HG02798 (cell line): ENCODE data around the gene MORC1.
A peak's percentile ranks its signal among the peaks of the same experiment; 100 is the strongest.

ENCODE experiments used
- ATAC-seq: cut with Tn5 transposase; IDR thresholded peaks from one replicate; pipeline ENCODE4 v1.9.1; 2021; ENCODE audit warnings: mild to moderate bottlenecking; ENCODE audit not compliant: unreplicated experiment, poor library complexity

MORC1 gene

DNA sequence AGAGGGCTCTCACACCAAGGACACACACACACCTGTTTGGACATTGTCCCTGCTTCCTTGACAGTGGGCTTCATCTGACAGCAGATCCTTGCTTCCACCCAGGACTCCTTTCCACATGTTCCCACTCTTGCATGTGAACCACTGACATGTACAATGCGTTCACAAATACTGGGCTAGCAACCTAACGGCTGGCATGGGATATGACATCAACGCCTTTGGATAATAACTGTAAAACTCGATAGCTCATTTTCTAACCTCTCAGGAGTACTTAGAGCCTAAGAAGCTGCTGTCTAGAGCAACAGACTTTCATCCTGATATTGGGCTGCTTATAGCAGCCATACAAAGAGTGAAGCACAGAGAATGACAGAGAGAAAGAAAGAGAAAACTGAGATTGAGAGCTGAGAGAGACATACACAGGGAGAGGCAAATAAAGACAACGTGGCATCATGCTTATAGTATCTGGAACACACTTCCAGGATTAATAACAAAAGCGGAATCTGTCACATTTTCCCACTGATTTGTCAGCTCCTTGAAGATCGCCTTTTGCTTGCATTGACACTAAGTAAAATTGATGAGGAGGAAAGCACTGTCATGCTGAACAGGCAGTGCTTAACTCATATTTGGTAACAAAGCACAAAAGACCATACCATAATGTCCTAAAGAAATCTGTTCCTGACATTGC, 166.0 kb downstream of the MORC1 start:
- ATAC-seq, result no peak

DNA sequence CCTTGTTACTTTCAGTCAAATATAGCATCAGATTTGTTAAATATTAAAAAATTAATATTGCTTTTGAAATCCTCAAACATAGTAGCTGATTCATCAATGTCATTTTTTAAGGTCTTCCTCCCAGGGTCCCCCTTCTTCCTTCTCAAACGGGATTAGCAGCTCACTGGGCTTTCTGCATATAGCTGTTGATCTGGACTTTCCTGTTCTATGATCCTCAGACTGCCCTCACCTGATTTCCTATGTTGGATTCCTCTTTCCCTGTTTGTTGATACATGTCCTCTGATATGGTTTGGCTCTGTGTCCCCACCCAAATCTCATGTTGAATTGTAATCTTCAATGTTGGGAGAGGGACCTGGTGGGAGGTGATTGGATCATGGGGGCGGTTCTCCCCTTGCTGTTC, 170.1 kb downstream of the MORC1 start:
- no peak for ATAC-seq

DNA sequence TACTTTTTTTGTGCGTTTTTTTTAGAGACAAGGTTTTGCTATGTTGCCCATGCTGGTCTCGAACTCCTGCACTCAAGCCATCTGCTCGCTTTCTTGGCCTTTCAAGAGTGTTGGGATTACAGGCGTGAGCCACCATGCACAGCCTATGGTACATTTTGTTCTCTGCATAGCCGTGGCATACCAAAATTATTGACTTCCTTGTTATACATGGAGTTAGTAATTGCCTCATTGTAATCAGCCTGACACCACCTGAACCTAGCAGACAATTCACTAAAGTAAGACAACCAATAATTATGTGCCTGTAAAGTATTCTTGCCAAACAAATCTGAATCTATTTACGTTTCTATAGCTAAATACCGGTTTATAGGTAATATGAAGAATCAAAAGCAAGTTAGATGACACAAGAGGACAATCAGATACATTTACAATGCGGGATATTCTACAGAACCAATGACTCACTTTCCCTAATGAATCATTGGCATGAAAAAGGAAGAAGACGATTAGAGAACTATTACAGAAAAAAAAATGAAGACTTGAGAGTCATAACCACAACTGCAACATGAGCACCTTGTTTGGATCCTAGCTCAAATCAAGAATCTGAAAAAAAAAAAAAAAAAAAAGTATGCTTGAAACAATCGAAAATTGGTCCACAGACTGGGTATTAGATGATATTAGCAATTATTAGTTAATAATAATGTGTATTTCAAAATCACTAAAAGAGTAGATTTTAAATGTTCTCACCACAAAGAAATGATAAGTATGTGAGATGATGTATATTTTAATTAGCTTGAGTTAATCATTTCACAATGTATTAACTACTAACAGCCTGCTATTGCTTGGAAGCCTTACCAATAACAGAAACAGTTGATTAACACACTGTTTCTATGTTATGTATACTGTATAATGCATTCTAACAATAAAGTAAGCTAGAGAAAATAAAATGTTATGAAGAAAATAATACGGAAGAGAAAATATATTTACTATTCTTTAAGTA, 171.3 kb downstream of the MORC1 start:
- ATAC-seq, result no peak

DNA sequence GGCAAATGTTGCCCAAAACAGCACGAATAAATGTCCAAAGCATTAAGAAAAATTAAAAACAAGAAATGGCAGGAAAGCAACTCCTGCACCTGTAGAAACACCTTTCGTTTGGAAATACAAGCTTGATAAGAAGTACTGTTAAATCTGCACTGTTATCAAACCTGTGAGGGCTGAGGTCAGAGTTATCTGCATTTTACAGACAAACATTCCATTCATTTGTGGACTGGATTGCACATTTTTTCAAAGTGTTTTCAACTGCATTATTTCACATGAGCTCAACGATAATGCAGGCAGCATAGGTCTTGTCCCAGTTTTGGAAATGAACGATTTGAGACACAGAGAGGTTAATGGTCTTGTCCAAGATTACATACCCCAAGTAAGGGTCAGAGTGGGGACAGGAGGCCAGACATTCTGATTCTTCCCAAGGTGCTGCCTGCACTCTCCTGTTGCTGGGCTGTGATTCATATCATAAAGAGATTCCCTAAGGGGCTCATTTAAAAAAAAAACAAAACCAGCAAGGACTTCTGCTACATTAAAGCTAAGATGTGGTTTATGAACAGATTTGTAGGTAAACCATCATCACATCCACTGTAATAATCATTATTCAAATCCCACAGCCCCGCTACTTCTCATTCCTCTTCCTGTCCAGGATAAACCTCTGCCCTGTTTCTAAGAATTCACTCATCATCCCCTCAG, 177.2 kb downstream of the MORC1 start:
- ATAC-seq, result no peak

DNA sequence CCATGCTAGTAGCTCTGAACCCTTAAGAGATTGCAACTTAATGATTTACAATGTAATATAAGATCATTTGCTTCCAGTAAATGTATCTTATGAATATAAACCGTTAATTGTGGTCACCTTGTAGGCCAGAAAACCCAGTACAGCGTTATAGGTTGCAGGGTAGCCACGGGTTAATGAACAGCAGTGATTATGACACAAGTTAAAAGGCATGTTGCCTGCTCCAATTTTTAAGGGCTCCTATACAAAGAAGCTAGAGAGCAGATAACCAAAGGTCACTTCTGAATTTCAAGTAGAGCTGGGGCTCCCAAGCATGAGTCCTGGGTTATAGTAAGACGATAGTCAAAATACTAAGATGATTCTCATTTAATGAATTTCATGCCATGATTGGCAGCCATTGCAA, 177.8 kb downstream of the MORC1 start:
- no peak for ATAC-seq

DNA sequence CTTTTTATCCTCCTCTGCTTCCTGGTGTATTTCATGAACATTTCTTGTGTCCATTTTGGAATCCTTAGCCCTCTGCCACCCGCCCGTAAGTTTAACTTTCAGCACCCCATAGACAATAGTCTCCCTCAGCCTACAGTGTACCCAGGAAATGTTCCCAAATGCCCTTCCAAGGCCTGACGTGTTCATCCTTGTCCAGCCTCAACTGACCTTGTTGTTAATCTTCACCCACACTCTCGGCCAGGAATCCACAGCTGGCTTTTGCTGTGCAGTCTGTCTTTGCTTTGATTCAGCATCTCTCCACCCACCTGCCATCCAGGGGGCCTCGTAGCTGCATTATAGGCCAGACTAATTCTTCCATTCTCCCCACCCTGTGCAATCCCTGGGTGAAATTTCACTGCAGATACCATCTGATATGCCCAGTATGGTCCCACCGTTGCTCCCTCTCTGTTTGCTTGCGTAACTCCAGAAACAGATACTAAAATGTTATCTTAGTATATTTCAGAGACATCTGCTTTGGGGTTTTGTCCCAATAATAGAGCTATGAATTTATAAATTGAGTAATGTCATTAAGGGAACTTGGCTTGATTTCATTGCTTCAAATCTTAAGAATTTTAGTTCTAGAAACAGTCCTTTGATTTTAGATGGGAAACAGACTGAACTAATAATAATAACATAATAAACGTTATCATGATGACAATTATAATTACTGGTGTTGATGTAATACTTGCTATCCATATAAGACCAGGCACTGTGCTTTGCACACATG, 180.8 kb downstream of the MORC1 start:
- no peak for ATAC-seq

DNA sequence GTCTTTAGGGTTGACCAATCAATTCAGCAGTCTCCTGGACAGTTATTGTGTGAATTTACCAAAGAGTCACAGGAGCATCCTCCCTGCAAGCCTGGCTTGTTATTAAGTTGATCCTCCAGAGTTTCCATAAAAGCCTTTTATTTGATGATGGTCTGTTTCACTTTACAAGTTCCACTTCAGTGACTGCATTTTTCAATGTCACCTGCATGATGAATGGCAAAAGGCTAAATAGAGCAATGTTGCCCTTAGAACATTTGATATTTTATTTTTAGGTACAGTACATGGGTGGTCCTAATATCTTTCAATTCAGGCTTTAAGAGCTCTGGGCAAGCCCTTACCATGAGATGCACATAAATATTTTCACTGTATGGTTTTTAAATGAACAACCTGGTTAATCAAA, 186.9 kb downstream of the MORC1 start:
- no peak for ATAC-seq

DNA sequence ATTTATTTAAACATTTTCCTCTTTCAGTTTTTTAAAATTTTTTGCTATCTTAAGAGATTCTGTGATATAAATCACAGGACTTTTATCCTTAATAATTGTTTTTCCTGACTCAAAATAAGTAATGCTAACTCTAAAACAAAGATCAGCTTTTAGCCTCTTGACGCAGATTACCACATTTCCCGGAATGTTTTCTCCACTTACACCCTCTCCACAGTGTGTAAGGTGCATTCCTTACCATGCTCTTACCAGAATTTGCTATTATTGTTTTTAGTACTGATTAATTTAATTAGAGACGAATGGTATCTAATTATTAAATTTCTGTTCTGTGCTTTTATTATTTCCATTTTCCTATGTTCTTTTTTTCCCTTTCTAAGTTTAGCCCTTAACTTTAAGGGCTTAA, 199.1 kb downstream of the MORC1 start:
- ATAC-seq, result no peak

DNA sequence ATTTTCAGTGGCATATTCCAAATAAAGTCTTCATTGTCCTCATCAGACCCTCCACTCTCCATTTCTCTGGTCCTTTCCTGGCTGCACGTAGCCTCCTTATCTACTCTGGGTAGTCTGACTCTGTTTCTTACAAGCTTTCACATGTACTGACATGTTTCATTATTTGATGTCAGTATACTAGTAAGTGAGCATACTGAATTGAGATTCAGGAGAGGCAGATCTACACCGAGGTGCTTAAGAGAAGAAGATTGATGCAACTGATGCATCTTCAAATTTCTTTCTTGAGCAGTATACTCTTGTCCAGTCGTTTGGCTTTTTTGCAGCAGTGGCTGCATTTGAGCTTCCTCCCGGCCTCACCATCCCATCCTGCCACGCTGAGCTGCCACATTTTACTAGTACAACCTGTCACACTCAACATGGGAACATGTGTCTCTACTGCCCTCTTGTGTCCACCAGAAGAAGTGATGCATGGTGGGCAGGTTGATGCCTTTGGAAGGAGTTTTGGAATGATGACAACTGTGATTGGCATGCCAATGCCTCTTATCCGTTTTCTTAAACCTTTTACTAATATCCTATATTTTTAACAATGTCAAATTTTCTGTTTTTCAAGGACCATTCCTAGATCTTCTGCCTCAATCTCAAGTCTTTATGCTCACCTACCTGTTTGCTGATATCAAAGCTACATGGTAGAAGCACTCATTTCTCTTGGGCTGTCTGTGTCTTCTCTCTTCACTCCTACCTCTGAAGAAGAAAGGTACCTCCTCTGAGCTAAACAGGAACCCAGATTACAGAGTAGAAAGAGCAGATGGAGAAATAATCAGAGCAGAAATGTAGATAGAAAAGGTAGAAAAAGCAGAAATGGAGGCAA, 202.9 kb downstream of the MORC1 start:
- peak; percentile 97 for ATAC-seq

DNA sequence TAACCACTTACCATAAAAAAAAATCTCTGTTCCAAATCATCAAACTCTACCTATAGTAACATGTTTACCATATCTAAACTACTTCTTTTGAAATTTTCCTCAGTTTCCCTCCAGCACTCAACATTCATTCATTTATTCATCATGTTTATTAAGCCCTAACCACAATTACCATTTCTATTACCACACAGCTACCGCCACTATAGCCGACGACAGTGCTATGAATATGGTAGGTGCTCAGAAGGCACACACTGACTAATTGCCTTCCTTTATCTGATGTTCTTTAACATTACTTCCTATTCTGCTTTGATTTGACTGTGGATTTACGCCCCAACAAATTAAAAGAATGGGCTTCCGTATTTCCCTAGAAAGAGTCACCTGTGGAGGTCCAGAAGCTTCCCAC, 208.1 kb downstream of the MORC1 start:
- no peak for ATAC-seq
